Measurements from ENCODE around the gene BLACAT1.
A peak's percentile ranks its signal among the peaks of the same experiment; 100 is the strongest.

Gene BLACAT1

GRCh38 chr1:205446828-205447227 lies 9.0 kb downstream of the BLACAT1 start:
- H3K36me3 ChIP-seq (replicated peaks) = no peaks in the 10 kb centered on the region
- no peaks in the 10 kb centered on the region for H3K9me3 ChIP-seq
- DNase-seq (ENCODE audit: low spot score in 2 of 2) = no peak
- no peak overlapping the region for H3K4me3 ChIP-seq
- in situ Hi-C loops (cut with MboI; ENCODE audit: low sequenced_read_pairs) = no loop called here
- no peaks in the 10 kb centered on the region for H3K27me3 ChIP-seq (ENCODE audit: low read depth)
- peaks cover 50% of the 10 kb centered on the region for H3K4me1 ChIP-seq

DNA sequence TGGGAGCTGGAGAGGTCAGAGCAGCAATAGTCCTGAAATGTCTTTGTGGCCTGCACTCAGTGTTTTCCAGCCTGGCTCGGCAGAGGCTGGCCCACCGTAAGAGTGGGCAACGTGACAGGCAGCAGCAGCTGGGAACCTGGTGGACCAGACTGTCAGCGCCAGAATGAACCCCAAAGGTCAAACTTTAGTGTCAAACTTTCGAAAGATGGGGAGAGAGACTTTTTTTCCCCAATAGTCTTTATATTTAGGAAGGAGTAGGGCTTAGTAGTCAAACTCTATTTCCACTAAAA lies 10.3 kb downstream of the BLACAT1 start:
- H3K4me3 ChIP-seq = no peak overlapping the region
- no peak for DNase-seq (ENCODE audit: low spot score in 2 of 2)
- peaks cover 54% of the 10 kb centered on the region for H3K4me1 ChIP-seq
- in situ Hi-C loops (cut with MboI; ENCODE audit: low sequenced_read_pairs) = no loop called here
- no peaks in the 10 kb centered on the region for H3K27me3 ChIP-seq (ENCODE audit: low read depth)
- no peaks in the 10 kb centered on the region for H3K9me3 ChIP-seq
- no peaks in the 10 kb centered on the region for H3K36me3 ChIP-seq (replicated peaks)

- no peaks in the 10 kb centered on the region for H3K36me3 ChIP-seq (replicated peaks)
- H3K27me3 ChIP-seq (ENCODE audit: low read depth) = no peaks in the 10 kb centered on the region
- H3K4me3 ChIP-seq = no peak overlapping the region
- in situ Hi-C loops (cut with MboI; ENCODE audit: low sequenced_read_pairs) = no loop called here
- peak; percentile 94 to 99 for DNase-seq (ENCODE audit: low spot score in 2 of 2)
- no peaks in the 10 kb centered on the region for H3K9me3 ChIP-seq
- peaks cover 54% of the 10 kb centered on the region for H3K4me1 ChIP-seq
These were observed 10.8 kb downstream of the BLACAT1 start for GRCh38 chr1:205444931-205445645.

- Histone ChIP-seq H3K4me3 (no peak overlapping the region), H3K9me3 (no peaks in the 10 kb centered on the region), H3K27me3 (ENCODE audit: low read depth) (no peaks in the 10 kb centered on the region), H3K4me1 (peaks cover 51% of the 10 kb centered on the region), H3K36me3 (replicated peaks) (no peaks in the 10 kb centered on the region)
- DNase-seq (ENCODE audit: low spot score in 2 of 2) = no peak
- in situ Hi-C loops (cut with MboI; ENCODE audit: low sequenced_read_pairs) = no loop called here
These were observed 11.4 kb downstream of the BLACAT1 start for GRCh38 chr1:205444300-205444930.

- DNase-seq (ENCODE audit: low spot score in 2 of 2) = no peak
- in situ Hi-C loops (cut with MboI; ENCODE audit: low sequenced_read_pairs) = no loop called here
- H3K27me3 ChIP-seq (ENCODE audit: low read depth) = no peaks in the 10 kb centered on the region
- H3K36me3 ChIP-seq (replicated peaks) = no peaks in the 10 kb centered on the region
- no peaks in the 10 kb centered on the region for H3K9me3 ChIP-seq
- H3K4me1 ChIP-seq = peaks cover 49% of the 10 kb centered on the region
- H3K4me3 ChIP-seq = no peak overlapping the region
These were observed 12.1 kb downstream of the BLACAT1 start for GRCh38 chr1:205443585-205444299.

DNA sequence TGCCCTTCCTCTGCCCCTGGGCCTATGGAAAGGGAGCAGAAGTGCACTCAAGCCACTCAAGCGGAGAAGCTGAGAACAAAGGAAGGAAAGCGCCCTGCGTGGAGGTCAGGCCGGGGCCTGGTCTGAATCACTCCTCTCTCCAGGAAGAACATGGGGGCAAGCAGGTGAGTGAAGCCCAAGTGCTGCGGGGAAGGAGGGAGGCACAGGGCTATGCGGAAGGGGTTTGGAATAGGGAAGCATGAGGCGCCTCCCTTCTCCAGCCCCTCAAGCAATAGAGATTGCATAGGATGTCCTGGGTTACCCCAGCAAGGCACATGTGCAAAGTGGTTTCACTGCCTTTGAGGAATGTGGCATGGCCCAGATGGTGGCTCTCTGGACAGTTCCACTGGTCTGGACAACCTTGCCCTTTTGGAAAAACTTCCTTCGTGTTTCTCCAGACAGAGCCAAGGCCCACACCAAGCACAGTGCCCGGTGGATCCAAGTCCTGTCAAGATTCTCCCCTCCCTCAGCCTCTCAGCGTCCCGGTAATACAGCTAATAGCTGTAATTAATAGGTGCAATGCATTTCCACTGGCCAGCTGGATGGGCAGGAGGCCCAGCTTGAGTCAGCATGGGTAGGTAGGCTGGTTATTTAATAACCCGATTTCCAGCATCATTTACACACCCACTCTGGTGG lies 13.7 kb downstream of the BLACAT1 start:
- Histone ChIP-seq H3K4me3 (no peak overlapping the region), H3K27me3 (ENCODE audit: low read depth) (no peaks in the 10 kb centered on the region), H3K9me3 (no peaks in the 10 kb centered on the region), H3K36me3 (replicated peaks) (no peaks in the 10 kb centered on the region), H3K4me1 (peaks cover 35% of the 10 kb centered on the region)
- DNase-seq (ENCODE audit: low spot score in 2 of 2) = no peak
- in situ Hi-C loops (cut with MboI; ENCODE audit: low sequenced_read_pairs) = no loop called here

GRCh38 chr1:205441716-205442050 lies 14.2 kb downstream of the BLACAT1 start:
- Histone ChIP-seq H3K27me3 (ENCODE audit: low read depth) (no peaks in the 10 kb centered on the region; the same call in 1 of the 2 replicates), H3K9me3 (no peaks in the 10 kb centered on the region), H3K36me3 (replicated peaks) (no peaks in the 10 kb centered on the region), H3K4me1 (peaks cover 31% of the 10 kb centered on the region), H3K4me3 (no peak overlapping the region)
- DNase-seq (ENCODE audit: low spot score in 2 of 2) = no peak
- in situ Hi-C loops (cut with MboI; ENCODE audit: low sequenced_read_pairs) = no loop called here

DNA sequence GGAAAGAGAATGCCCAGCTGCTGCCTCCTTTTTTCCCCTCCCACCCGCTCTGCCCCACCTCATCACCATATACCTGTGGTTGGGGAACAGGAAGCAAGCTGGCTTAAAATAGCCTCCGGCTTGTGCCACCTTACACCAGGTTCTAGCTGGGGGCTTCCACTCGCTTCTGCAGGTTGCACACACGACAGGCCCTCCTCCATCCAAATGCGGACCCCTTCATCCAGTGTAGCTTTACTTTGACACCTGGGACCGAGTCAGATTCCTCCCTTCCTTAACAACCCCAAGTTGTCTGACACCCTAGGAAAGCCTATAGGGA lies 14.6 kb downstream of the BLACAT1 start:
- in situ Hi-C loops (cut with MboI; ENCODE audit: low sequenced_read_pairs) = no loop called here
- Histone ChIP-seq H3K36me3 (replicated peaks) (no peaks in the 10 kb centered on the region), H3K9me3 (no peaks in the 10 kb centered on the region), H3K4me3 (no peak overlapping the region), H3K4me1 (peaks cover 31% of the 10 kb centered on the region), H3K27me3 (ENCODE audit: low read depth) (peaks cover 2% of the 10 kb centered on the region; the same call in 1 of the 2 replicates)
- DNase-seq (ENCODE audit: low spot score in 2 of 2) = no peak

- no peak overlapping the region for H3K4me3 ChIP-seq
- peaks cover 7% of the 10 kb centered on the region for H3K27me3 ChIP-seq (ENCODE audit: low read depth)
- in situ Hi-C loops (cut with MboI; ENCODE audit: low sequenced_read_pairs) = no loop called here
- no peaks in the 10 kb centered on the region for H3K36me3 ChIP-seq (replicated peaks)
- H3K4me1 ChIP-seq = peaks cover 27% of the 10 kb centered on the region
- no peaks in the 10 kb centered on the region for H3K9me3 ChIP-seq
- DNase-seq (ENCODE audit: low spot score in 2 of 2) = peak; percentile 36 to 75
These were observed 15.1 kb downstream of the BLACAT1 start for GRCh38 chr1:205440476-205441317.

DNA sequence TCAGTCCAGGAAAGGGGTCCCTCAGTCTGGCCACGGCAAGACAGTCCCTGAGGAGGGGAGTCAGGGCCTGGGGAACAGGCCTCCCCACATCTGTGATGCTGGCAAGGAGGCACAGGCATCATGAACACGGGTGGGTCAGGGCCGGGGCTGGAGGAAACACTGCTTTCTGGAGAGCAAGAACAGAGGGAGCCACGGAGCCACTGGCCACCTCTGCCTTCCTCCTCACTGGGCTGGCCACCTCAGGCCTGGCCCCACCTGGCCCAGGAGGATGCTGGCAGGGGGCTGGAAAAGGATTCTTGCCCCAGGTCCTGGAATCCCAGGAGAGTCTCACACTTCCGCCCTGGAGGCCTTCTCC lies 15.7 kb downstream of the BLACAT1 start:
- no peak for DNase-seq (ENCODE audit: low spot score in 2 of 2)
- Histone ChIP-seq H3K36me3 (replicated peaks) (no peaks in the 10 kb centered on the region), H3K4me1 (peaks cover 21% of the 10 kb centered on the region), H3K4me3 (no peak overlapping the region), H3K9me3 (no peaks in the 10 kb centered on the region), H3K27me3 (ENCODE audit: low read depth) (peaks cover 13% of the 10 kb centered on the region)
- in situ Hi-C loops (cut with MboI; ENCODE audit: low sequenced_read_pairs) = no loop called here

- in situ Hi-C loops (cut with MboI; ENCODE audit: low sequenced_read_pairs) = no loop called here
- peaks cover 12% of the 10 kb centered on the region for H3K4me1 ChIP-seq
- peaks cover 18% of the 10 kb centered on the region for H3K27me3 ChIP-seq (ENCODE audit: low read depth)
- H3K36me3 ChIP-seq (replicated peaks) = no peaks in the 10 kb centered on the region
- DNase-seq (ENCODE audit: low spot score in 2 of 2) = peak; percentile 76 to 90
- H3K4me3 ChIP-seq = no peak overlapping the region
- no peaks in the 10 kb centered on the region for H3K9me3 ChIP-seq
These were observed 17.4 kb downstream of the BLACAT1 start for GRCh38 chr1:205438213-205439158.

DNA sequence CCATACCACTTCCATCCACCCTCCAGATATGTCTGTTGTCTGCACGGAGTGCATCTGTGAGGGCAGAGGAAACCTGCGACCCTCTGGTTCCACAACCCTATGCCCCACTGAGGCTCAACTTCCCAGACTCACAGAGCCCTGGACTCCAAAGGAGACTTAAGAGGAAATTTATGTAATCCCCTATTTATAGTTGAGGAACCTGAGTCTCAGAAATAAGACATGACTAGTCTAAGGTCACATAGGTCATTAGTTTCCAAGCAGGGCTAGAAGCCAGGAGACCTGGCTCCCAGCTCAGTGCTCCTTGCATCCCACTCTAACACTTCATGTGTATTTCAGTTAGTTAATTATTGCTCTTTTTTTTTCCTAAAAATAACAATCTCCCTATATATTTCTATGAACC lies 18.3 kb downstream of the BLACAT1 start:
- no peak overlapping the region for H3K4me3 ChIP-seq
- DNase-seq (ENCODE audit: low spot score in 2 of 2) = no peak
- H3K27me3 ChIP-seq (ENCODE audit: low read depth) = peaks cover 18% of the 10 kb centered on the region
- no peaks in the 10 kb centered on the region for H3K36me3 ChIP-seq (replicated peaks)
- in situ Hi-C loops (cut with MboI; ENCODE audit: low sequenced_read_pairs) = no loop called here
- no peaks in the 10 kb centered on the region for H3K9me3 ChIP-seq
- peaks cover 12% of the 10 kb centered on the region for H3K4me1 ChIP-seq
